ENCODE measurements around the gene HOXB6.

GRCh38 chr17:48563867-48564187 lies 41.0 kb downstream of the HOXB6 start:
- no peak for TF ChIP-seq CTCF (IDR thresholded peaks at IDR 0.05)
- TF ChIP-seq POLR2A (IDR thresholded peaks at IDR 0.05): no peak

All from adrenal gland (tissue), 5 donors.